NCI-H1694 (cell line): Measurements from ENCODE around the gene SLC22A16.
"Not testable (repeated sequence)": the region's sequence is repeated elsewhere in the genome, so short reads cannot be mapped to it uniquely, and the experiment has no call there.

Source experiments
- DNase-seq: peaks from one replicate; lab custom pipeline; 2025; lab: John Stamatoyannopoulos, UW

SLC22A16 gene

GRCh38 chr6:110488606-110489190 is 12.3 kb upstream of the SLC22A16 start:
- no peak for DNase-seq

GRCh38 chr6:110487968-110488381 is 11.6 kb upstream of the SLC22A16 start:
- not testable (repeated sequence) for DNase-seq

- no peak for DNase-seq
Observed at GRCh38 chr6:110486756-110487155, 10.3 kb upstream of the SLC22A16 start.

- DNase-seq, result no peak
Observed at GRCh38 chr6:110485491-110485890, 9.1 kb upstream of the SLC22A16 start.

GRCh38 chr6:110484321-110484720 is 7.9 kb upstream of the SLC22A16 start:
- no peak for DNase-seq

- DNase-seq, result no peak
Observed at GRCh38 chr6:110482774-110483400, 6.5 kb upstream of the SLC22A16 start.

- no peak for DNase-seq
Observed at GRCh38 chr6:110481081-110481480, 4.7 kb upstream of the SLC22A16 start.

GRCh38 chr6:110475066-110475653 is 1.3 kb downstream of the SLC22A16 start:
- DNase-seq, result no peak

GRCh38 chr6:110474500-110474899 is 1.9 kb downstream of the SLC22A16 start:
- DNase-seq, result no peak

GRCh38 chr6:110472739-110473138 is 3.7 kb downstream of the SLC22A16 start:
- DNase-seq, result no peak

- DNase-seq, result no peak
Observed at GRCh38 chr6:110471726-110472365, 4.6 kb downstream of the SLC22A16 start.

GRCh38 chr6:110468731-110469130 is 7.7 kb downstream of the SLC22A16 start:
- DNase-seq, result no peak

- DNase-seq, result no peak
Observed at GRCh38 chr6:110467566-110468140, 8.8 kb downstream of the SLC22A16 start.

GRCh38 chr6:110462884-110463481 is 13.4 kb downstream of the SLC22A16 start:
- DNase-seq, result no peak

- DNase-seq, result no peak
Observed at GRCh38 chr6:110461376-110461775, 15.0 kb downstream of the SLC22A16 start.

GRCh38 chr6:110459137-110459536 is 17.3 kb downstream of the SLC22A16 start:
- no peak for DNase-seq

GRCh38 chr6:110458476-110458875 is 17.9 kb downstream of the SLC22A16 start:
- no peak for DNase-seq

GRCh38 chr6:110457567-110458175 is 18.7 kb downstream of the SLC22A16 start:
- not testable (repeated sequence) for DNase-seq

GRCh38 chr6:110456694-110457093 is 19.7 kb downstream of the SLC22A16 start:
- no peak for DNase-seq

GRCh38 chr6:110449541-110449895 is 26.9 kb downstream of the SLC22A16 start:
- DNase-seq, result no peak

GRCh38 chr6:110448846-110449540 is 27.4 kb downstream of the SLC22A16 start:
- DNase-seq, result no peak
